ENCODE measurements around the gene ITGB3. TPM values are rescaled to one million over a fixed set of nuclear protein-coding genes. Genes with fewer than 3 reads are reported as not detected.

Gene ITGB3
- total and polyA plus RNA-seq, 10 donors = 0.30 to 56.0 (median 31.1) TPM

- WGBS, 5 donors = 41 to 50% (median 47%) methylated on average over 10 of the region's 10 CpGs
- peak overlapping the region in 1 of 8 donors; percentile 12 for H3K4me3 ChIP-seq
- H3K27ac ChIP-seq = peak overlapping the region; percentile 43 to 83 (median 62)
- peaks cover 21 to 72% (median 48%) of the 10 kb centered on the region in 6 donors for H3K4me1 ChIP-seq
- H3K9me3 ChIP-seq = no peaks in the 10 kb centered on the region
- peak in 2 of 3 donors; percentile 50 to 62 for TF ChIP-seq POLR2AphosphoS5 (IDR thresholded peaks at IDR 0.05)
- TF ChIP-seq CTCF (IDR thresholded peaks at IDR 0.05 in 8 of 11, conservative IDR thresholded peaks at IDR 0.05 in 3 of 11) = no peak
- peak; percentile 84 for DNase-seq
- H3K36me3 ChIP-seq = no peaks in the 10 kb centered on the region
- intact Hi-C loops (cut with DNase I; ENCODE audit: low total_unique reads) = no loop called here
- H3K27me3 ChIP-seq (replicated peaks in 1 of 7) = no peaks in the 10 kb centered on the region
Measured at GRCh38 chr17:47279062-47279801, 25.6 kb downstream of the ITGB3 start.

DNA sequence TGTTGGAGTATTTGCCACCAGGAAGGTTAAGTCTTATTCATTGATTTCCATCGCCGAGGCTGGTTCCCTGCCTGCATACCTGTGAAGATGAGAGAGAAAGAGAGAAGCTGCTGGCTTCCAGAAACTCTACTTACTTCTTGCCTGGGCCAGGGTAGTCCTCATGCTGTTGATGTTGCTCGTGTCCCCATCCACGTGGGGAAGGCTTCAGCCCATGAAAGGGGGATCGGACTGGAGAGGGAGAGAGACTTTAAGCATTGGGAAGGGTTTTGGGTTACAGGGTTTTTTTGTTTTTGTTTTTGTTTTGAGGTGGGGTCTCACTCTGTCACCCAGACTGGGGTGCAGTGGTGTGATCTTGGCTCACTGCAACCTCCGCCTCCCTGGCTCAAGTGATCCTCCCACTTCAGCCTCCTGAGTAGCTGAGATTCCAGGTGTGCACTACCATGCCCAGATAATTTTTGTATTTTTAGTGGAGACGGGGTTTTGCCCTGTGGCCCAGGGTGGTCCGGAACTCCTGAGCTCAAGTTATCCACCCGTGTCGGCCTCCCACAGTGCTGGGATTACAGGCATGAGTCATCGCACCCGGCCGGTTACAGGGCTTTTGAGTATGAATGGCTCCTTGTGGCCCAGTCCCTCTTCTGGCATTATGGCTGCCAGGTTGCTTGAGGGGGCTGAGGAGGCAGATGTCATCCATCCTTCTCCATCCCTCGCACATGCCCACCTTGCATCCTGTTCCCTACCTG, 26.6 kb downstream of the ITGB3 start:
- TF ChIP-seq POLR2A (IDR thresholded peaks at IDR 0.05) (no peak), POLR2AphosphoS5 (IDR thresholded peaks at IDR 0.05) (no peak), CTCF (IDR thresholded peaks at IDR 0.05 in 8 of 11, conservative IDR thresholded peaks at IDR 0.05 in 3 of 11) (no peak)
- H3K27ac ChIP-seq = peak overlapping the region in 7 of 8 donors; percentile 48 to 83 (median 64)
- peaks cover 21 to 67% (median 46%) of the 10 kb centered on the region in 6 donors for H3K4me1 ChIP-seq
- H3K27me3 ChIP-seq (replicated peaks in 1 of 7) = no peaks in the 10 kb centered on the region
- H3K4me3 ChIP-seq = no peak overlapping the region
- H3K36me3 ChIP-seq = no peaks in the 10 kb centered on the region
- no peaks in the 10 kb centered on the region for H3K9me3 ChIP-seq
- WGBS, 5 donors = 86 to 93% (median 91%) methylated on average over 14 of the region's 14 CpGs
- no peak for DNase-seq
- intact Hi-C loops (cut with DNase I; ENCODE audit: low total_unique reads) = no loop called here

DNA sequence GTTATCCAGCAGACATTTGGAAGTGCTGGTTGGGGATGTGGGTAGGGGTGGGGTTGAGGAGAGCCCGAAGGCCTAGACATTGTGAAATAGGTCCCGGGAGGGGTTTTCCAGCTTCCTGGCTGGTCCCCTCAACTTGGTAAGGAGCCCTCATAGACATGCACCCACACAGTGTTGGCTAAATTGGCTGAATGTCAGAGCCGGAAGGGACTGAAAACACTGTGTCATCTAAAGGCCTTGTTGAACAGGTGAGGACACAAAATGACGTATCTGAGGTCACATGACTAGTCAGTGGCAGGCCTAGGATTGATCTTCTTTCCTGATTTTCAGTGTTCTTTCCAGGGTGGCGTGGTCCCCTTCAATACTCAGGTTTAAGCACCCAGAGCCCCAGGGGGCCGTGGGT, 27.6 kb downstream of the ITGB3 start:
- intact Hi-C loops (cut with DNase I; ENCODE audit: low total_unique reads) = no loop called here
- H3K4me1 ChIP-seq = peaks cover 21 to 60% (median 37%) of the 10 kb centered on the region in 6 donors
- H3K27ac ChIP-seq = peak overlapping the region in 1 of 8 donors; percentile 75
- H3K4me3 ChIP-seq = no peak overlapping the region
- WGBS, 5 donors = 71 to 79% (median 78%) methylated on average over 6 of the region's 6 CpGs
- no peaks in the 10 kb centered on the region for H3K27me3 ChIP-seq (replicated peaks in 1 of 7)
- no peaks in the 10 kb centered on the region for H3K36me3 ChIP-seq
- no peak for DNase-seq
- no peaks in the 10 kb centered on the region for H3K9me3 ChIP-seq
- no peak for TF ChIP-seq CTCF (IDR thresholded peaks at IDR 0.05 in 8 of 11, conservative IDR thresholded peaks at IDR 0.05 in 3 of 11)

GRCh38 chr17:47285003-47285402, 31.4 kb downstream of the ITGB3 start:
- H3K4me3 ChIP-seq = no peak overlapping the region
- intact Hi-C loops (cut with DNase I; ENCODE audit: low total_unique reads) = no loop called here
- H3K27ac ChIP-seq = no peak overlapping the region
- DNase-seq = no peak
- H3K36me3 ChIP-seq = no peaks in the 10 kb centered on the region
- 93 to 96% (median 95%) methylated on average over 6 of the region's 6 CpGs for WGBS, 5 donors
- no peaks in the 10 kb centered on the region for H3K27me3 ChIP-seq (replicated peaks in 1 of 7)
- TF ChIP-seq POLR2A (IDR thresholded peaks at IDR 0.05) (no peak), CTCF (IDR thresholded peaks at IDR 0.05 in 8 of 11, conservative IDR thresholded peaks at IDR 0.05 in 3 of 11) (no peak), POLR2AphosphoS5 (IDR thresholded peaks at IDR 0.05) (no peak)
- peaks cover under 1 to 36% (median 12%) of the 10 kb centered on the region in 6 donors for H3K4me1 ChIP-seq
- no peaks in the 10 kb centered on the region for H3K9me3 ChIP-seq

Measured in spleen (tissue), 11 donors.